Panc1 (cell line): ENCODE data around the gene MAMLD1. TPM values are rescaled to one million over a fixed set of nuclear protein-coding genes. Genes with fewer than 3 reads are reported as not detected.

Experiments
- ATAC-seq: fragments of 200-7000 bp; cut with Tn5 transposase; 2 replicates; pipeline ENCODE4 v1.9.1; 2020; ENCODE audit warnings: mild to moderate bottlenecking, moderate library complexity
- BruUV-seq: library from RNA; stranded (reverse); fragments of 400-500 nt; replicated peaks from 2 replicates; lab custom pipeline; 2021; lab: Mats Ljungman, UMichigan
- CTCF ChIA-PET: fragments of 300-600 bp; sonication (Branson Sonifier 250); formaldehyde crosslinking; loops from one replicate; lab custom pipeline; 2022; ENCODE audit warnings: antibody characterized with exemption; lab: Charles Lee
- POLR2A ChIA-PET: fragments of 300-600 bp; sonication (Branson Sonifier 250); formaldehyde crosslinking; loops from one replicate; lab custom pipeline; 2022; ENCODE audit warnings: antibody characterized with exemption; lab: Charles Lee
- DNase-seq: peaks from one replicate; pipeline ENCODE4 v3.0.0-alpha.2; 2010; ENCODE audit warnings: low read depth, low spot score
- H3K27ac ChIP-seq: 2 replicates; pipeline ENCODE4 v1.5.1; 2011; ENCODE audit warnings: mild to moderate bottlenecking, low read length, inconsistent platforms
- H3K27me3 ChIP-seq: fragments of 200-500 bp; sonication (Bioruptor generic); 2 replicates; pipeline ENCODE4 v1.6.0; 2014; ENCODE audit warnings: low read length, inconsistent platforms; ENCODE audit not compliant: control insufficient read depth, insufficient read depth
- H3K36me3 ChIP-seq: fragments of 200-500 bp; sonication (Bioruptor generic); 2 replicates; pipeline ENCODE4 v1.5.1; 2014; ENCODE audit warnings: inconsistent platforms, mild to moderate bottlenecking, low read length, moderate library complexity; ENCODE audit not compliant: control insufficient read depth, insufficient read depth
- H3K4me1 ChIP-seq: 2 replicates; pipeline ENCODE4 v1.5.1; 2011; ENCODE audit warnings: inconsistent platforms, mild to moderate bottlenecking, low read length, moderate library complexity; ENCODE audit not compliant: control insufficient read depth, insufficient read depth
- H3K4me3 ChIP-seq, 2 experiments: 2 replicates each; pipeline ENCODE4 v1.5.1; 2011 to 2012; ENCODE audit warnings: low read depth in 2 of 2, low read length in 2 of 2, mild to moderate bottlenecking in 2 of 2, inconsistent platforms in 1 of 2, moderate library complexity in 1 of 2
- H3K9me3 ChIP-seq: fragments of 200-500 bp; sonication (Bioruptor generic); 2 replicates; pipeline ENCODE4 v1.5.1; 2014; ENCODE audit warnings: low read depth, mild to moderate bottlenecking, inconsistent platforms, low read length, moderate library complexity; ENCODE audit not compliant: control insufficient read depth, insufficient read depth
- POLR2AphosphoS5 ChIP-seq: IDR thresholded peaks from 2 replicates; pipeline ENCODE4 v1.6.1; 2012; ENCODE audit warnings: mild to moderate bottlenecking, low read depth, low read length, moderate library complexity
- SIN3A ChIP-seq: IDR thresholded peaks from 2 replicates; pipeline ENCODE4 v1.6.1; 2012; ENCODE audit warnings: low read depth, mild to moderate bottlenecking, low read length, moderate library complexity, borderline replicate concordance; ENCODE audit not compliant: insufficient read depth
- TCF7L2 ChIP-seq: IDR thresholded peaks from 2 replicates; pipeline ENCODE4 v1.6.1; 2011; ENCODE audit warnings: mild to moderate bottlenecking, low read depth, low read length, inconsistent platforms
- in situ Hi-C: cut with HindIII; loops from 2 replicates; pipeline ENCODE4 v1.10.0; 2016; ENCODE audit warnings: low sequenced_read_pairs, low pct_unique_long_range_greater_than_20kb
- intact Hi-C: fragments of 100-400 bp; cut with micrococcal nuclease; formaldehyde crosslinking; loops from one replicate; pipeline ENCODE4 v1.10.0; 2022; ENCODE audit not compliant: unreplicated experiment
- total RNA-seq: library from RNA; stranded (reverse); gene quantifications from one replicate; pipeline ENCODE4 v1.2.1, GENCODE V29; 2021; ENCODE audit not compliant: unreplicated experiment
- TF ChIP-seq, protein P1 (sequence below): fragments of 450-650 bp; IDR thresholded peaks from 2 replicates; pipeline ENCODE4 v1.5.1; 2017; ENCODE audit warnings: mild to moderate bottlenecking
- TF ChIP-seq, protein P2 (sequence below), 2 experiments: IDR thresholded peaks; 2 replicates each; pipeline ENCODE4 v1.6.1; 2011 to 2012; ENCODE audit warnings: low read depth in 2 of 2, control low read depth in 1 of 2, low read length in 1 of 2, mild to moderate bottlenecking in 1 of 2, moderate library complexity in 1 of 2; ENCODE audit not compliant: insufficient read depth in 1 of 2

The MAMLD1 gene
- total RNA-seq, 1 experiment from 2014 or later, result 2.1 TPM

DNA sequence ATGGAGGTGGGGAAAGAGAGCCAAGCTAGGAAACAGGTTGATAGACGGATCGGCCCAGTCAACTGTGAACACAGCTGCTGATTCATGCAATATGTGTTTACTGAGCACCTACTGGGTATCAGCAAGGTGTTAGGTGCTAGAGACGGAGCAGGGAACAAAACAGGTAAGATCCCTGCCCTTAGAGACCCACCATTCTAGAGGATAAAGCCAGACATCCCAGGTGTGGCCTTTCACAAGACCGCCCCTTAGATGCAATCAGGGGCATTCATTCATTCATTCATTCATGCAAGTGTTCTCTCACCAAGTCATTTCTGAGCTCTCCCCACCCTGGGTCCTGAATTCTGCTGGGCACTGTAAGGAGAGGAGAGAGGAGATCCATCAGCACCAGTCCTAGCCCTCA is 185.1 kb downstream of the MAMLD1 start:
- Histone ChIP-seq H3K4me3 (peak overlapping the region in 1 of 2 experiments; percentile 52; a peak in 2 of 4 replicates), H3K36me3 (no peaks in the 10 kb centered on the region), H3K9me3 (no peaks in the 10 kb centered on the region), H3K4me1 (peaks cover 7% of the 10 kb centered on the region; the same call in 1 of the 2 replicates), H3K27ac (peak overlapping the region; percentile 44; the same call in 1 of the 2 replicates), H3K27me3 (no peaks in the 10 kb centered on the region)
- 0 out of 2 replicates have a peak, but pooled peaks have one; percentile 2 for ATAC-seq
- ChIA-PET POLR2A (no interaction called here), CTCF (no interaction called here)
- DNase-seq, result no peak
- no TSS peak for BruUV-seq
- TF ChIP-seq, protein P1, sequence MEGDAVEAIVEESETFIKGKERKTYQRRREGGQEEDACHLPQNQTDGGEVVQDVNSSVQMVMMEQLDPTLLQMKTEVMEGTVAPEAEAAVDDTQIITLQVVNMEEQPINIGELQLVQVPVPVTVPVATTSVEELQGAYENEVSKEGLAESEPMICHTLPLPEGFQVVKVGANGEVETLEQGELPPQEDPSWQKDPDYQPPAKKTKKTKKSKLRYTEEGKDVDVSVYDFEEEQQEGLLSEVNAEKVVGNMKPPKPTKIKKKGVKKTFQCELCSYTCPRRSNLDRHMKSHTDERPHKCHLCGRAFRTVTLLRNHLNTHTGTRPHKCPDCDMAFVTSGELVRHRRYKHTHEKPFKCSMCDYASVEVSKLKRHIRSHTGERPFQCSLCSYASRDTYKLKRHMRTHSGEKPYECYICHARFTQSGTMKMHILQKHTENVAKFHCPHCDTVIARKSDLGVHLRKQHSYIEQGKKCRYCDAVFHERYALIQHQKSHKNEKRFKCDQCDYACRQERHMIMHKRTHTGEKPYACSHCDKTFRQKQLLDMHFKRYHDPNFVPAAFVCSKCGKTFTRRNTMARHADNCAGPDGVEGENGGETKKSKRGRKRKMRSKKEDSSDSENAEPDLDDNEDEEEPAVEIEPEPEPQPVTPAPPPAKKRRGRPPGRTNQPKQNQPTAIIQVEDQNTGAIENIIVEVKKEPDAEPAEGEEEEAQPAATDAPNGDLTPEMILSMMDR, result no peak
- no peak for TF ChIP-seq POLR2AphosphoS5
- TF ChIP-seq, protein P2, sequence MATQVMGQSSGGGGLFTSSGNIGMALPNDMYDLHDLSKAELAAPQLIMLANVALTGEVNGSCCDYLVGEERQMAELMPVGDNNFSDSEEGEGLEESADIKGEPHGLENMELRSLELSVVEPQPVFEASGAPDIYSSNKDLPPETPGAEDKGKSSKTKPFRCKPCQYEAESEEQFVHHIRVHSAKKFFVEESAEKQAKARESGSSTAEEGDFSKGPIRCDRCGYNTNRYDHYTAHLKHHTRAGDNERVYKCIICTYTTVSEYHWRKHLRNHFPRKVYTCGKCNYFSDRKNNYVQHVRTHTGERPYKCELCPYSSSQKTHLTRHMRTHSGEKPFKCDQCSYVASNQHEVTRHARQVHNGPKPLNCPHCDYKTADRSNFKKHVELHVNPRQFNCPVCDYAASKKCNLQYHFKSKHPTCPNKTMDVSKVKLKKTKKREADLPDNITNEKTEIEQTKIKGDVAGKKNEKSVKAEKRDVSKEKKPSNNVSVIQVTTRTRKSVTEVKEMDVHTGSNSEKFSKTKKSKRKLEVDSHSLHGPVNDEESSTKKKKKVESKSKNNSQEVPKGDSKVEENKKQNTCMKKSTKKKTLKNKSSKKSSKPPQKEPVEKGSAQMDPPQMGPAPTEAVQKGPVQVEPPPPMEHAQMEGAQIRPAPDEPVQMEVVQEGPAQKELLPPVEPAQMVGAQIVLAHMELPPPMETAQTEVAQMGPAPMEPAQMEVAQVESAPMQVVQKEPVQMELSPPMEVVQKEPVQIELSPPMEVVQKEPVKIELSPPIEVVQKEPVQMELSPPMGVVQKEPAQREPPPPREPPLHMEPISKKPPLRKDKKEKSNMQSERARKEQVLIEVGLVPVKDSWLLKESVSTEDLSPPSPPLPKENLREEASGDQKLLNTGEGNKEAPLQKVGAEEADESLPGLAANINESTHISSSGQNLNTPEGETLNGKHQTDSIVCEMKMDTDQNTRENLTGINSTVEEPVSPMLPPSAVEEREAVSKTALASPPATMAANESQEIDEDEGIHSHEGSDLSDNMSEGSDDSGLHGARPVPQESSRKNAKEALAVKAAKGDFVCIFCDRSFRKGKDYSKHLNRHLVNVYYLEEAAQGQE (IDR thresholded peaks at IDR 0.05; ENCODE audit: insufficient read depth in 1 of 2, low read depth in 2 of 2, low read length in 1 of 2), result no peak
- no peak for TF ChIP-seq SIN3A
- TF ChIP-seq TCF7L2, result no peak
- intact Hi-C loops (no loop called here), in situ Hi-C loops (no loop called here)

DNA sequence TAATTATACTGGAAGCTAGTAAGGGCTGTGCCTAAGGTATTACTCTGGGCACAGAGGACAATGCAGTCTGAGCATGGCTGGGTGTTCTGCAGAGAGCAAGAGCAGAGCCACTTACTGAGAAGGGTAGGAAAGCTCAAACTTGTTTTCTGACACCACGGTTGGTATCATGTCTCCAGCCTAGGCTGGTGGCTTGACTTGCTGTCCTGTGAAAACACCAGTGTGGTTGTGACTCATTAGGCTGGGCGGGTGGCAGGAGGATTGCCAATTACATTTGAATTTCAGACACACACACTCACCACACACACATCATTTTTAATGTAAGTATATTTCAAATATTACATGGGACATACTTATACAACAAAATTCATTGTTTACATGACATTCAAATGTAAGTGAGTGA is 185.6 kb downstream of the MAMLD1 start:
- ChIA-PET CTCF (no interaction called here), POLR2A (no interaction called here)
- Histone ChIP-seq H3K4me1 (peaks cover 7% of the 10 kb centered on the region; the same call in 1 of the 2 replicates), H3K27ac (no peak overlapping the region), H3K4me3 (no peak overlapping the region), H3K9me3 (no peaks in the 10 kb centered on the region), H3K27me3 (no peaks in the 10 kb centered on the region), H3K36me3 (no peaks in the 10 kb centered on the region)
- in situ Hi-C loops, result no loop called here
- intact Hi-C loops, result no loop called here
- ATAC-seq (no peak), DNase-seq (no peak)
- no peak for TF ChIP-seq TCF7L2
- TF ChIP-seq POLR2AphosphoS5, result no peak
- TF ChIP-seq, protein P2 (IDR thresholded peaks at IDR 0.05; ENCODE audit: insufficient read depth in 1 of 2, low read depth in 2 of 2, low read length in 1 of 2), result no peak
- TF ChIP-seq, protein P1, result no peak
- no peak for TF ChIP-seq SIN3A
- no TSS peak for BruUV-seq
